Measurements from ENCODE around the gene RASAL3.

Gene RASAL3

DNA sequence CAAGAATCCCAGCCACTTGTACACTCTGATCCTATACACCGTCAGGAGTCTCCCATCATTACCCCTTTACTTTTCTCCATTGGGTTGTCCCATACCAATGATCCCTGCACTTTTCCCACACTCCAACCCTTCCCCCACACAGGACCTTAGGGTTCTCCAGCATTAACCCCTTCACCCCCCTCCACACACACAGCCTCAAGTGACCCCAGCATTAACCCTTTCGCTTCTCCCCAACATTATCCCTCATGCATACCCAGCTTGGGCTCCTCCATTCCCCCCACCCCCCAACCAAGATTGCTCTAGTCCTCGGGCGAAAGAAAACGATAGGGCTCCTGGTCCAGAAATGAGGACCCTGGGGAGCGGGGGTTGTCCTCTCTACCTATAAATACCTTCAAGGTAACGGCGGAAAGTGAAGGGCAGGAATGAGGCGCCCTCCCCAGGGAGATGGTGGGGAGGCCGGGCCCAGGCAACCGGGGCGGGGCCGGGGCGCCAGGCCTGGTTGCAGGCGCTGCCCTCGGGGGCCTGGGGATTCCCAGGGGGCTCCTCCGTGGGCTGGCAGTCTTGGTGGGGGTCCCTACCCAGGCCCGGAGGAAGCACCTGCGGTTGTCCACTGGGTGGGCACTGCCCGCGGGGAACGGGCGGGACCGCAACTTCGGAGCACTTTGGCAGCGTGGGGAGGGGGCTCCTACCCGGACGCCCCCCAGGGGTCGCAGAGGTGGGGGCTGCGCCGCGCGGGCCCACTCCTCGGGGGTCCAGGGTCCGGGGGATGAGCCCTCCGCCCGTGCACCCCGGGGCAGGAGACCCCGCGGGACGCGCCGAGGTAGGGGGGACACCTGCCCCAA lies 15.3 kb downstream of the RASAL3 start:
- DNase-seq: no peak

- DNase-seq: no peak
Observed at GRCh38 chr19:15448044-15448777, 16.1 kb downstream of the RASAL3 start.

DNA sequence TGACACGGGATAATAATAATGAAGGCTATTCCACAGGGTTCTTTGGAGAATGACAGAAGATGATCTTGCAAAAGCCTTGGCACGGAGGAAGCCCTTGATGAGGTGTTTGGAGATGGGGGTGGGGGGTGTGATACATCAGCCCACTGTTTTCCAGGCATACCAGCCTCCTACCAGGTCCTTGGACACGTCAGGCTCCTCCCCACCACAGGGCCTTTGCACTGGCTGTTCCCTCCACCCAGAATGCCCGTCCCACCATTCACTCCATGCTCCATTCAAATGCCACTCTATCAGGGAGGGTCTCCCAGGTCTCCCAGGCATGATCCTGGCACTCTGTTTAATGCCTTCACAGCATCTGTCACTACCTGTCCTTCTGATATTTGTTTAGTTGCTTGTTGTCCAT lies 17.3 kb downstream of the RASAL3 start:
- no peak for DNase-seq

GRCh38 chr19:15445807-15446376 lies 18.5 kb downstream of the RASAL3 start:
- DNase-seq: no peak

- DNase-seq: no peak
Observed at GRCh38 chr19:15445227-15445605, 19.1 kb downstream of the RASAL3 start.

- DNase-seq: no peak
Observed at GRCh38 chr19:15444505-15445226, 19.7 kb downstream of the RASAL3 start.

GRCh38 chr19:15443838-15444237 lies 20.5 kb downstream of the RASAL3 start:
- no peak for DNase-seq

DNA sequence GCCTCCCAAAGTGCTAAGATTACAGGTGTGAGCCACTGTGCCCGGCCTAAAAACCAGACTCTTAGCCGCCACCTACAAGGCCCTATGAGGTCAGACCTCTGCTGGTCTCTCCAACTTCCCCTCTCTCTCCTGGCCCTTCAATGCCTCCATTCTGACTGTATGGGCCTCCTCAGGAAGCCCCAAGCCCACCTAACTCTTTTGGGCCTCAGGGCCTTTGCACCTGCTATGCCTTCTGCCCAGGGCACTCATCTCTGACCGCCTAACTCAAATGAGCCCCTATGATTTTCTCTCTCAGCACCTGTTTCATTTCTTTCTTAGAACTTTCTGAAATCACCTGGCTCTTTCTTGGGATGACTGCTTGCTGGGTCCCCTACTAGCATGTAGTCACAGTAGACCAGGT lies 21.0 kb downstream of the RASAL3 start:
- no peak for DNase-seq

DNA sequence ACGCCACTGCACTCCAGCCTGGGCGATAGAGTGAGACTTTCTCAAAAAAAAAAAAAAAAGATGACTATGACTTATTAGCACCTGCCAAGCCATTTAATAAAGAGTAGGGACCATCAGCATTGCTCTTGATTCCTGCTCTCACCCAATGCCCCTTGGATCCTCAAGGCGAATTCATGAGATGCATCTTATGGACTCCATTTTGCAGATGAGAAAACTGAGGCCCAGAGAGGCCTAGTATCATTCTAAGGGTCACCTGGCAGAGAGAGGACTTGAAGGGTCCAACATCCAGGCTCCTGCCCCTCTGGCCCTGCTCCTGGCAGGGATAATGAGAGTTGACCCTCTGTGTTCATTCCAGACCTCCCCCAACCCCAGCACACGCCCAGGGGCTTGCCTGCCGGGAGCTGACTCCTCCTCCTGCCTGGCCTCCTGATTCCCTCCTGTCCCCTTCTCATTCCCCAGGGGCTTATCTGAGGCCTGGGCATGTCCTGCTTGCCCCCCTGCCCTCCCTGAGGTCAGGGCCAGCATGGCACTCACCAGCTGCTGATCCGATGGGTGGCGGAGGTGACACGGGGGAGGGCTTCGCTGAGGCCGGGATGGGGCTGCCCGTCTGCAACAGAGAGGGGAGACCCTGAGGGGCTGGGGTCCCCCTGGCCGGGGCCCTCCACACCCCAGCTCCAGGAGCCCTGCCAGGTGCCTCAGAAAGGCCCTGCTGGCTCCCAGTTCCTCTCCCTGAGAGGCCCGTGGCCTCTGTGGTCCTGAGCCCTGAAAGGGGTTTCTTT lies 22.0 kb downstream of the RASAL3 start:
- DNase-seq: no peak

GRCh38 chr19:15441317-15441716 lies 23.0 kb downstream of the RASAL3 start:
- DNase-seq: no peak

- no peak for DNase-seq
Observed at GRCh38 chr19:15439821-15440641, 24.3 kb downstream of the RASAL3 start.

DNA sequence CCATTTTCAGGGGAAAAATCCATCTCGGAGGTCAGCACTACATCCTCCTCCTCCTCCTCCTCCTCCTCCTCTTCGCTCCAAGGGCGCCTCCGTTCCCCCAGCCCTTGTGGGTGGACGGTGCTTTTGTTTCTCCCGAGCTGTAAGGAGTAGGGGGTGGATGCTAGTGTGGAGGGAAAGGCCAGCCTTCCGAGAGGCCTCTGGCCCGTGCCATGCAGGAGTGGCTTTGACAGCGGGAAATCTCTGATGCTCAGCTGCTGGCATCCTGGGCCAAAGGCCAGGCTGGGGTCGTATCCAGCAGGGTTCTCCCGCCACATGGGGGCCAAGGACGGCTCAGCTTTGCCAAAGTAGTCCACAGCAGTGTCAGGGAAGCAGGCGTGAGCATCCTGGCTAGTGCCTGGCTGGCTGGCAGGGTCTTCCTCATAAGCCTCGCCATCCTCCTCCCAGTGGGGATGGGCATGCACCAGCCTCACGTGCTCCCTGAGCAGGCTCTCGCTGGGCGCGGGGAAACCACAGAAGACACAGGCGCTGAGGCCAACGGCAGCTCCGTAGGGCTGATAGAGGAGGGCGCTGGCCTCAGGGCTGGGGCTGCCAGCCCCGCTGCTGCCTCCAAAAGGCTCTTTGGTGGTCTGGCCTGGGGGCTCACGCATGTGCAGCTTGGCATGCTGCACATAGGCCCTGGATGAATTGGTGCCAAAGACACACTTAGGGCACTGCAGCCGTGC lies 25.1 kb downstream of the RASAL3 start:
- DNase-seq: no peak

GRCh38 chr19:15438577-15438976 lies 25.8 kb downstream of the RASAL3 start:
- no peak for DNase-seq

GRCh38 chr19:15438124-15438496 lies 26.2 kb downstream of the RASAL3 start:
- no peak for DNase-seq

- no peak for DNase-seq
Observed at GRCh38 chr19:15437355-15438123, 26.8 kb downstream of the RASAL3 start.

DNA sequence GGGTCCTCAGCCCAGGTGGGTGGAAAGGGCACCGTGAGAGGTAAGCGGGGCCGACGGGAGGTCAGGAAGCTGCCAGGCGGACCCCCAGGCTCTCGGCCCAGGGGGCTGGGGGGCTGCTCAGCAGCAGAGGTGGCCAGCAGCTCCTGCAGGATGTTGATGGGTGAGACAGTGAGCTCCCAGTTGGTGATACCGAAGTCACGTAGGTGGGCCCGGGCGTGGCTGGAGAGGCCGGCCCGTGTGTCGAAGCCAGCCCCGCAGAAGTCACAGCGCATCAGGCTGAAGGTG lies 27.6 kb downstream of the RASAL3 start:
- no peak for DNase-seq

GRCh38 chr19:15436012-15436825 lies 28.1 kb downstream of the RASAL3 start:
- no peak for DNase-seq

- no peak for DNase-seq
Observed at GRCh38 chr19:15433519-15434069, 30.8 kb downstream of the RASAL3 start.
